Prostate gland (tissue), 2 donors: ENCODE data around the gene LMAN1L. TPM values are rescaled to one million over a fixed set of nuclear protein-coding genes. Genes with fewer than 3 reads are reported as not detected.

Source experiments
- DNase-seq: peaks from one replicate; pipeline ENCODE4 v3.0.0-alpha.2; 2019; ENCODE audit warnings: low spot score
- H3K27ac ChIP-seq, 2 donors: fragments of 200-600 bp; sonication (generic); 2 replicates each; pipeline ENCODE4 v1.5.1; 2017 to 2019
- H3K27me3 ChIP-seq: fragments of 200-600 bp; sonication (generic); replicated peaks from 2 replicates; pipeline ENCODE4 v1.5.1; 2019; ENCODE audit not compliant: insufficient read depth
- H3K36me3 ChIP-seq, 2 donors: fragments of 200-600 bp; sonication (generic); 1 replicate in 1 of 2; 2 replicates in 1 of 2; pipeline versions ENCODE4 v1.5.1 to v1.8.1; 2017 to 2019
- H3K4me1 ChIP-seq: fragments of 200-600 bp; sonication (generic); replicated peaks from 2 replicates; pipeline ENCODE4 v1.5.1; 2019
- H3K4me3 ChIP-seq, 2 donors: fragments of 200-600 bp; sonication (generic); 2 replicates each; pipeline ENCODE4 v1.5.1; 2017 to 2019
- H3K9me3 ChIP-seq: fragments of 200-600 bp; sonication (generic); 2 replicates; pipeline ENCODE4 v1.5.1; 2017
- POLR2A ChIP-seq: fragments of 450-650 bp; IDR thresholded peaks from one replicate; pipeline ENCODE4 v1.6.1; 2016; ENCODE audit warnings: antibody characterized with exemption, mild to moderate bottlenecking
- POLR2AphosphoS5 ChIP-seq: sonication (generic); formaldehyde crosslinking; IDR thresholded peaks from one replicate; pipeline ENCODE4 v1.6.1; 2017; ENCODE audit warnings: antibody characterized with exemption
- WGBS: methylation state at CpG from one replicate; pipeline ENCODE4 v1.1.5; 2018; 5-methylcytosine and 5-hydroxymethylcytosine counted together
- intact Hi-C: fragments of 100-400 bp; cut with DNase I; formaldehyde crosslinking; loops from one replicate; pipeline ENCODE4 v1.14.2; 2022
- total RNA-seq, 2 donors: library from RNA; depleted of rRNA; stranded (reverse); fragments of >200 nt; gene quantifications; one replicate each; pipeline ENCODE4 v1.1.0, GENCODE V29; 2016
- TF ChIP-seq, protein P1 (sequence below), 4 experiments: fragments of 200-600 bp in 2 of 4; fragments of 450-650 bp in 2 of 4; sonication (generic) in 2 of 4; IDR thresholded peaks; 1 replicate in 3 of 4; 2 replicates in 1 of 4; pipeline ENCODE4 v1.5.1; 2016 to 2019; ENCODE audit warnings: antibody characterized with exemption in 4 of 4, mild to moderate bottlenecking in 2 of 4, moderate library complexity in 2 of 4

LMAN1L gene
- total RNA-seq, 2 donors from 2014 or later = 219 to 229 TPM

DNA sequence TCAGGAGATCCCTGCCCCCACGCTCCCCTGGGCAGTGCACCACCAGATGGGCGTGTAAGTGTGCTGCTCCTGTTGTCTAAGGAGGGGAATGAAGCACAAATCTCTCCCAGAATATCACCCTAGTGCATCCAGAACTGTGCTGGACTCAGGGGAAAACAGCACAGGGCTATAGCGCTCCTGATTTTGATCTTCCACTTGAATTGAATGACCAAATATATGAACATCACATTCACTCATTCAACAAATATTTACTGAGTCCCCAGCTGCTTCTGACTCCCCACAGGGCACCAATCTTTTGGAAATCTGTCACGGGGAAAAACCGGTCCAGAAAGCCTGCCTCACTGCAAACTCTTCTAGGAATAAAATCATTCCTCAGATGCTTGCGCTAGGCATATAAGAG is 16.2 kb downstream of the LMAN1L start:
- H3K4me3 ChIP-seq = no peak overlapping the region
- TF ChIP-seq POLR2A (no peak), POLR2AphosphoS5 (no peak)
- TF ChIP-seq, protein P1, sequence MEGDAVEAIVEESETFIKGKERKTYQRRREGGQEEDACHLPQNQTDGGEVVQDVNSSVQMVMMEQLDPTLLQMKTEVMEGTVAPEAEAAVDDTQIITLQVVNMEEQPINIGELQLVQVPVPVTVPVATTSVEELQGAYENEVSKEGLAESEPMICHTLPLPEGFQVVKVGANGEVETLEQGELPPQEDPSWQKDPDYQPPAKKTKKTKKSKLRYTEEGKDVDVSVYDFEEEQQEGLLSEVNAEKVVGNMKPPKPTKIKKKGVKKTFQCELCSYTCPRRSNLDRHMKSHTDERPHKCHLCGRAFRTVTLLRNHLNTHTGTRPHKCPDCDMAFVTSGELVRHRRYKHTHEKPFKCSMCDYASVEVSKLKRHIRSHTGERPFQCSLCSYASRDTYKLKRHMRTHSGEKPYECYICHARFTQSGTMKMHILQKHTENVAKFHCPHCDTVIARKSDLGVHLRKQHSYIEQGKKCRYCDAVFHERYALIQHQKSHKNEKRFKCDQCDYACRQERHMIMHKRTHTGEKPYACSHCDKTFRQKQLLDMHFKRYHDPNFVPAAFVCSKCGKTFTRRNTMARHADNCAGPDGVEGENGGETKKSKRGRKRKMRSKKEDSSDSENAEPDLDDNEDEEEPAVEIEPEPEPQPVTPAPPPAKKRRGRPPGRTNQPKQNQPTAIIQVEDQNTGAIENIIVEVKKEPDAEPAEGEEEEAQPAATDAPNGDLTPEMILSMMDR (IDR thresholded peaks at IDR 0.05) = no peak
- no peaks in the 10 kb centered on the region for H3K4me1 ChIP-seq
- H3K27me3 ChIP-seq = no peaks in the 10 kb centered on the region
- WGBS = 63% methylated on average over 6 of the region's 6 CpGs
- no peak overlapping the region for H3K27ac ChIP-seq
- intact Hi-C loops = no loop called here
- DNase-seq = no peak
- H3K9me3 ChIP-seq = no peaks in the 10 kb centered on the region
- no peaks in the 10 kb centered on the region for H3K36me3 ChIP-seq

DNA sequence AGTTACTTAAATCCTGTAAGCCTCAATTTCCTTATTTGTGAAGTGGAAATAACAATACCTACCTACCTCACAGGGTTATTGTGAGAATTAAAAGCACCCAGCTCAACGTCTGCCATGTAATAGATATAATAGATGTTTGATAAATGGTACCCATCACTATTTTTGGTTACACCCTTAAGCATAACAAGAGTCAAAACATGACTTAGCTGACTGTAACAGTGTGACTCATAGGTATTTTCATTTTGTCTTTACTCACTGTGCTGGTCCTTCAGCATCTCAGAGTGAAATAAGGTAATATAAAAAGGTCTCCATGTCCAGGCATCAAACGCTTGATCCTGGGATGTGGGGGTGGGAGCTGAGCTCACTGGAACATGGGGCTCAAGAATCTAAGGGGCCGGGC is 16.9 kb downstream of the LMAN1L start:
- H3K4me3 ChIP-seq = no peak overlapping the region
- intact Hi-C loops = no loop called here
- no peaks in the 10 kb centered on the region for H3K4me1 ChIP-seq
- H3K27me3 ChIP-seq = no peaks in the 10 kb centered on the region
- DNase-seq = no peak
- WGBS = 71% methylated on average over 3 of the region's 3 CpGs
- H3K27ac ChIP-seq = no peak overlapping the region
- no peaks in the 10 kb centered on the region for H3K36me3 ChIP-seq
- TF ChIP-seq, protein P1 (IDR thresholded peaks at IDR 0.05) = no peak
- TF ChIP-seq POLR2AphosphoS5 (no peak), POLR2A (no peak)
- no peaks in the 10 kb centered on the region for H3K9me3 ChIP-seq

GRCh38 chr15:74829991-74830390 is 17.4 kb downstream of the LMAN1L start:
- H3K9me3 ChIP-seq = no peaks in the 10 kb centered on the region
- H3K4me1 ChIP-seq = no peaks in the 10 kb centered on the region
- no peak overlapping the region for H3K27ac ChIP-seq
- H3K4me3 ChIP-seq = no peak overlapping the region
- no peaks in the 10 kb centered on the region for H3K36me3 ChIP-seq
- intact Hi-C loops = no loop called here
- DNase-seq = no peak
- 64% methylated on average over 6 of the region's 6 CpGs for WGBS
- TF ChIP-seq POLR2AphosphoS5 (no peak), POLR2A (no peak)
- TF ChIP-seq, protein P1 (IDR thresholded peaks at IDR 0.05) = no peak
- H3K27me3 ChIP-seq = no peaks in the 10 kb centered on the region

GRCh38 chr15:74830868-74831267 is 18.2 kb downstream of the LMAN1L start:
- H3K36me3 ChIP-seq = no peaks in the 10 kb centered on the region
- no peaks in the 10 kb centered on the region for H3K9me3 ChIP-seq
- TF ChIP-seq POLR2A = no peak
- no peak for TF ChIP-seq POLR2AphosphoS5
- TF ChIP-seq, protein P1 (IDR thresholded peaks at IDR 0.05) = no peak
- intact Hi-C loops = no loop called here
- no peaks in the 10 kb centered on the region for H3K4me1 ChIP-seq
- no peaks in the 10 kb centered on the region for H3K27me3 ChIP-seq
- 30% methylated on average over 5 of the region's 5 CpGs for WGBS
- no peak for DNase-seq
- H3K4me3 ChIP-seq = no peak overlapping the region
- H3K27ac ChIP-seq = no peak overlapping the region

DNA sequence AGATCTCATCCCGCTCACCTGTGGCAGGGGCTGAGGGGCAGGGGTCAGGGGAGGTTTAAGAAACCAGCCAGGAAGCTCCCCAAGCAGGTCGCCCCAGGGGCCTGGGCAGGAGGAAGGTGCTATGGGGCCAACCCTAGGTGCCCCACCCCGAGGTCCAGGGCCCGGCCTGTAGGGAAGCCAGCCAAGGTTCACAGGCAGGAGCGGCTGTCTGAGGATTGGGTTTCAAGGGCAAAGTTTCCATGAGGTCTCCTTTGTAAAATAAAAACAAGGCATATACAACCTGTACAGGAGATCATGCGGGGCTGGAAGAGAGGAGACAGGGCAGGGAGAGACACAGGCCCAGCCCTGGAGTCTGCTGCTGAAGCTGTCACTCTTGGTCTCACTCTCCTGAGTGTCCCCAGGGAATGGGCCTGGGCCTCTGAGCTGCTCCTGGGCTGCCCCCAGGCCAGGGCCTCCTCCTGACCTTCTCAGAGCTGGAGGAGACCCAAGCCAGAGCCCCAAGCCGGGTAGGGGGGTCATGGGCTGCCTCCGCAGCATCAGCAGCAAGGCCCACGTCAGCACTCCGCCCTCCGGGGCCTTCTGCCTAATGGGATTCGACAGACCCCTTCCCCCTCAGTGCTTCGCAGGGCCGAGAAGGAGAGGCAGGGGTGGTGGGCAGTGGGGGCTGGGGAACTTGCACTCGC is 19.3 kb downstream of the LMAN1L start:
- Histone ChIP-seq H3K36me3 (no peaks in the 10 kb centered on the region), H3K4me3 (no peak overlapping the region), H3K9me3 (no peaks in the 10 kb centered on the region), H3K27me3 (no peaks in the 10 kb centered on the region), H3K27ac (no peak overlapping the region), H3K4me1 (no peaks in the 10 kb centered on the region)
- WGBS = 63% methylated on average over 15 of the region's 15 CpGs
- DNase-seq = no peak
- TF ChIP-seq, protein P1 (IDR thresholded peaks at IDR 0.05) = no peak
- no peak for TF ChIP-seq POLR2AphosphoS5
- TF ChIP-seq POLR2A = no peak
- intact Hi-C loops = no loop called here
